SKM-1 treated with dmso at 0.1 percent for 144 hours (cell line): ENCODE measurements around the gene KRT86.
"Not testable (repeated sequence)": the region's sequence is repeated elsewhere in the genome, so short reads cannot be mapped to it uniquely, and the experiment has no call there.

Source experiments
- DNase-seq: peaks from one replicate; lab custom pipeline; 2025; ENCODE audit not compliant: unreplicated experiment; lab: John Stamatoyannopoulos, UW

KRT86 gene

GRCh38 chr12:52333321-52333720 lies 58.9 kb downstream of the KRT86 start:
- DNase-seq, result no peak

- no peak for DNase-seq
Measured at GRCh38 chr12:52334185-52334584, 59.7 kb downstream of the KRT86 start.

DNA sequence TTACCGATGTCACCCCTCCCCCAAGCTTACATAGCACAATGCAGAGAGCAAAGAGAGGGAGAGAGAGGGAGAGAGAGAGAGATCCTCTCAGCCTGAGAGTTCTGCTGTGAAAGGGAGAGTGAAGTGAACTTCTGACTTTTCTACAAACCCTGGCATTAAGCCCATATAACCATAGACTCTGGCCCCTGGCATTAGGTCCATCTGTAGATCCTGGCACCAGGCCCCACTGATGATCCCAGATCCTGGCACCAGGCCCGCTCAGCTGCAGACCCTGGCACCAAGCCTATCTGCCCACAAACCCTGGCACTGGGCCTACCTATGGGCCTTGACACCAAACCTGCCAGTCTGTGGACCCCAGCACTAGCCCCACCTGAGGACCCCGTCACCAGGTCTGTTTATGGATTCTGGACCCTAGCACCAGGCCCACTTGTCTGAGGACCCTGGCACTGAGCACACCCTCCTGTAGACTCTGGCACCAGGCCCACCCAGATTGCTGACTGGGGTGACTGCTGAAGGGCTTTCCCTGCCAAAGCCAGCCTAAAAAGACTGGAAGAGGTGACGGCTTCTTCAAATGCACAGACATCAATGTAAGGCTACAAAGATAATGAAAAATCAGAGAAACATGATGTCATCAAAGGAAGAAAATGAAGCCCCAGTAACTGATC lies 61.3 kb downstream of the KRT86 start:
- DNase-seq, result no peak

DNA sequence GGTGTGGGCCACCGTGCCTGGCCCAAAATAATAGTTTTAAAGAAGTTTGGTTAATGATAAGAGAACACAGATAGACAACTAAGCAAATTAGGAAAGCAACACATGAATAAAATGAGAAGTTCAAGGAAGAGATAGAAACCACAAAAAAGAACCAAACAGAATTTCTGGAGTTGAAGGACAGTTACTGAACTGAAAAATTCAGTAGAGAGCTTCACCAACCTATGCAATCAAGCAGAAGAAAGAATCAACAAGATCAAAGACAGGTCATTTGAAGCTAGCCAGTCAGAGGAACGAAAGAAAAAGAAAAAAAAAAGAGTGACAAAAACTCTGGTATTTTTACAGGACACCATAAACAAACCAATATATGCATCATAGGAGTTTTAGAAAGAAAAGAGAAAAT lies 62.2 kb downstream of the KRT86 start:
- DNase-seq, result no peak

- no peak for DNase-seq
Measured at GRCh38 chr12:52337054-52337453, 62.6 kb downstream of the KRT86 start.

- DNase-seq, result no peak
Measured at GRCh38 chr12:52338241-52338960, 64.0 kb downstream of the KRT86 start.

DNA sequence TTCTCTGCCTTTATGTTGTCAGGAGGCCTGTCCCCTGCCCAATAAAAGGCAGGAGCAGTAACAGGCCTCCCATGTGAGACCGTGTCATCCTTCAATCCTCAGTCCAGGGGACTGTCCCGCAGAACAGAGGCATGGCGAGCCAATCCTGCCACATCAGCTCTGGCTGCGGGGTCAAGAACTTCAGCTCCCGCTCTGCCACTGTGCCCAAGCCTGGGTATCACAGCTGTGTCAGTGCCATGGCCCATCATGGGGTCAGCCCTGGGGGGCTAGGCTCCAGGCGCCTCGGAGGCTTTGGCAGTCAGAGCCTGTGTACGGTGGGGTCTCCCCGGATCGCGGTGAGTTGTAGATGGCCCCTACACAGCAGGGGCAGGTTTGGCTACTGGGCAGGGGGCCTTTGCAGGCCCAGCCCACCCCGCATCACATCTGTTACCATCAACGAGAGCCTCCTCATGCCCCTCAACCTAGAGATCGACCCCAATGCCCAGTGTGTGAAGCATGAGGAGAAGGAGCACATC lies 66.7 kb downstream of the KRT86 start:
- no peak for DNase-seq

- no peak for DNase-seq
Measured at GRCh38 chr12:52342781-52343490, 68.5 kb downstream of the KRT86 start.

- DNase-seq, result no peak
Measured at GRCh38 chr12:52343550-52343949, 69.1 kb downstream of the KRT86 start.

GRCh38 chr12:52344111-52344510 lies 69.7 kb downstream of the KRT86 start:
- no peak for DNase-seq

DNA sequence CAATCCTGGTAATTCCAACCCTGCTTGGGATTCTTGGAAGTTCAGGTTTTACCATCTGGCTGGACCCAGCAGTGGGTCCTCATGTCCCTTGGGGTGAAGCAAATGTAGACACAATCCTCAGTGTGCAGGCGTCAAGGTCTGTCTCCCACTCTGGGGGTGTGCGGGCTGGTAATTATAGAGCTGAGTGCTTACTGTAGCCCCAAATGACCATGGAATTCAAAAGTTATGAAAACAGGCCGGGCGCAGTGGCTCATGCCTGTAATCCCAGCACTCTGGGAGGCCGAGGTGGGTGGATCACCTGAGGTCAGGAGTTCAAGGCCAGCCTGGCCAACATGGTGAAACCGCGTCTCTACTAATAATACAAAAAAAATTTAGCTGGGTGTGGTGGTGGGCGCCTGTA lies 70.6 kb downstream of the KRT86 start:
- not testable (repeated sequence) for DNase-seq

- DNase-seq, result no peak
Measured at GRCh38 chr12:52346593-52346992, 72.1 kb downstream of the KRT86 start.

- DNase-seq, result no peak
Measured at GRCh38 chr12:52347016-52347415, 72.6 kb downstream of the KRT86 start.

DNA sequence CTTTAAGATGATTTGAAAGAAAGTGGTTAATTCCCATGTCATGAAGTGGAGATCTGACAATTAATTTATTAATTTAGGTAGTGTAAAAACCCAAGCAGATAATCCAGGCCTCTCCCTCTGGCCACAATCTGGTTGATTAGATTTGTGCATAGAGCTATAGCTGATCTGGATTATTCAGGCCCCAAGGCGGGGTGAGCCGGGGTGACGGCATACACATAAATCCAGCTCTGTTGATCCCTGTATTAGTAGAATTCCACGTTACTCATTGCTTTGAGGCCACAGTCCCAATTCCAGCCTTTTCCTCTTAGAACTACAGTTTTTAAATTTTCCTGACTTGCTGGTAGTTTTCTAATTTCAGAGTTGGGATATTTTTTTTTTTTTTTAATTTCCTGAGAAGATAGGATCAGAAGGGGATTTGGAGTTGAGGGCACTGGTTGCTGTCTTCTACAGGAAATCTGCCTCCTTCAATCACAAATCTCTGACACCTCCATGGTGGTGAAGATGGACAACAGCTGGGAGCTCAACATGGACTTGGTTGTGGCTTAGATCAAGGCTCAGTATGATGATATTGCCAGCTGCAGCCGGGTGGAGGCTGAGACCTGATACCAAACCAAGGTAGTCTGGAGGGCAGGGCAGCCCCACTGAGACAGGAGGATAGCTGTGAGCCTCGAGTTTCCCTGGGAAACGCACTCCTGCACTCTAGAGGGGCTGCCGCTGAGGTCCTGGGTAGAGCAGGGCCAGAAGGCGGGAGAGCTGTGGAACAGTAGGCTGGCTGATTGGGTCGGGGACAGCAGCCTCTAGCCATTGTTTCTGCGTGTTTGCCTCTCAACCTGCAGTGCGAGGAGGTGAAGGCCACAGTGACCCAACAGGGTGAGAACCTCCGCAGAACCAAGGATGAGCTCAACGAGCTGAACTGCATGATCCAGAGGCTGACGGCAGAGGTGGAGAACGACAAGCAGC lies 73.4 kb downstream of the KRT86 start:
- DNase-seq, result no peak

GRCh38 chr12:52349196-52349595 lies 74.8 kb downstream of the KRT86 start:
- no peak for DNase-seq

GRCh38 chr12:52350021-52350620 lies 75.7 kb downstream of the KRT86 start:
- no peak for DNase-seq

DNA sequence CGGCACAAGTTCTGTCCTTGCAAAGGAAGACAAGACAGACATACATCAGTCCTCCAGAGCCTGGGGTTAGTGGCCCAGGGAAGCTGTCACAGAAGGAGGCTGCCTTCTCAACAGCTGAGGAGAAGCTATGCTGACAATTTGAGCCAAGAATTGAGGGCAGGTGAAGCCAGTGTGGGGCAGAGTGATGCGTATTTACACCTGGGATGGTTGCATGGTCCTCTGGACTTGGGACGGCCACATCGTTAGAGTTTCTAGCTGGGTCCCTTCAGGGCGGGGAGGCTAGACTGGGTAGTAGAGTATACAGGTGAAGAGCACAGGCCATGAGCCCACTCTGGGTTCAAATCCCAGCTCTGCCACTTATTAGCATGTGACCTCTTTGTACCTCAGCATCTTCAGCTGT lies 76.3 kb downstream of the KRT86 start:
- no peak for DNase-seq

- DNase-seq, result no peak
Measured at GRCh38 chr12:52351196-52352059, 77.0 kb downstream of the KRT86 start.

GRCh38 chr12:52352951-52353350 lies 78.5 kb downstream of the KRT86 start:
- no peak for DNase-seq
